HFF-Myc (cell line): ENCODE data around the gene AK4.

Source experiments
- DNase-seq: peaks from one replicate; pipeline ENCODE4 v3.0.0-alpha.2; 2011; ENCODE audit warnings: low read depth; ENCODE audit errors: extremely low read depth
- H3K4me3 ChIP-seq: replicated peaks from 2 replicates; pipeline ENCODE4 v1.5.1; 2011; ENCODE audit warnings: low read depth, mild to moderate bottlenecking, control low read depth, low read length
- CTCF ChIP-seq: IDR thresholded peaks from 2 replicates; pipeline ENCODE4 v1.5.1; 2012; ENCODE audit warnings: mild to moderate bottlenecking, low read depth, low read length, control low read depth; ENCODE audit errors: missing control alignments

AK4 gene

GRCh38 chr1:65213271-65214023 lies 65.4 kb downstream of the AK4 start:
- no peak for TF ChIP-seq CTCF
- DNase-seq, result no peak

GRCh38 chr1:65214340-65215027 lies 66.5 kb downstream of the AK4 start:
- TF ChIP-seq CTCF, result no peak
- DNase-seq, result no peak
- H3K4me3 ChIP-seq, result no peak overlapping the region

More at GRCh38 chr1:65213271-65214023, 65.4 kb downstream of the AK4 start:
- no peak overlapping the region for H3K4me3 ChIP-seq

- no peak for DNase-seq
- TF ChIP-seq CTCF, result no peak
- no peak overlapping the region for H3K4me3 ChIP-seq
Measured at GRCh38 chr1:65216989-65217388, 69.0 kb downstream of the AK4 start.

GRCh38 chr1:65221638-65222339 lies 73.8 kb downstream of the AK4 start:
- no peak overlapping the region for H3K4me3 ChIP-seq
- TF ChIP-seq CTCF, result no peak
- no peak for DNase-seq

GRCh38 chr1:65222340-65222940 lies 74.4 kb downstream of the AK4 start:
- DNase-seq, result no peak
- TF ChIP-seq CTCF, result no peak
- no peak overlapping the region for H3K4me3 ChIP-seq

GRCh38 chr1:65224681-65225091 lies 76.7 kb downstream of the AK4 start:
- DNase-seq, result no peak
- TF ChIP-seq CTCF, result no peak
- H3K4me3 ChIP-seq, result no peak overlapping the region
